Measurements from ENCODE around the gene PIGBOS1. TPM values are rescaled to one million over a fixed set of nuclear protein-coding genes. Genes with fewer than 3 reads are reported as not detected.

PIGBOS1 gene
- total RNA-seq, 2 experiments from 2014 or later = 6.2 to 10.1 TPM

DNA sequence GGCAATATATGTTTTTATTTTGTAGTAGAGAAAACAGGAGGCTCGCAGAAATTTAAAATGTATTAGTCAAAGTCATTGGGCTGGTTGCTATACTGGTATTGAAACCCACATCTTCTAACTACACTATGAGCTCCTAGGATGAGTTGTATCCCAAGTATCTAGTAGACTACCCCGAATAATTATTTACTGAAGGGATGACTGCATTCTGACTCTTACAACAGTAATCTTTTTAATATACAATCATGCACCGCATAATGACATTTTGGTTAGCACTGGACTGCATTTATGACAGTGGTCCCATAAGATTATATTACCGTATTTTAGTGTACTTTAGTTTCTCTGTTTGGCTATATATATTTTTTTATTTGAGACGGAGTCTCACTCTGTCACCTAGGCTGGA lies 15.4 kb upstream of the PIGBOS1 start:
- no peak overlapping the region for H3K4me3 ChIP-seq (ENCODE audit: low read length)
- Mint-ChIP-seq H3K9me3 (no peaks in the 10 kb centered on the region), H3K27me3 (no peaks in the 10 kb centered on the region), H3K4me1 (ENCODE audit: low read depth) (no peaks in the 10 kb centered on the region), H3K4me3 (no peak overlapping the region), H3K27ac (no peak overlapping the region), H3K36me3 (ENCODE audit: low read depth) (peaks cover 76% of the 10 kb centered on the region)
- DNase-seq = no peak
- no peak for ATAC-seq (ENCODE audit: poor library complexity)
- H3K27ac ChIP-seq (ENCODE audit: low read depth in 1 of 2, low read length in 2 of 2) = no peak overlapping the region
- peaks cover 73% of the 10 kb centered on the region for H3K36me3 ChIP-seq (ENCODE audit: insufficient read depth, low read length)
- POLR2A ChIA-PET = interaction anchor here (1.1 kb wide), 1 partner anchor 15 kb away, joined by 5 read pairs; the partner anchor contains the start of genes PIGB and PIGBOS1
- CTCF ChIA-PET = no interaction called here
- intact Hi-C loops (cut with DNase I, micrococcal nuclease) = no loop called here
- TF ChIP-seq, protein P1, sequence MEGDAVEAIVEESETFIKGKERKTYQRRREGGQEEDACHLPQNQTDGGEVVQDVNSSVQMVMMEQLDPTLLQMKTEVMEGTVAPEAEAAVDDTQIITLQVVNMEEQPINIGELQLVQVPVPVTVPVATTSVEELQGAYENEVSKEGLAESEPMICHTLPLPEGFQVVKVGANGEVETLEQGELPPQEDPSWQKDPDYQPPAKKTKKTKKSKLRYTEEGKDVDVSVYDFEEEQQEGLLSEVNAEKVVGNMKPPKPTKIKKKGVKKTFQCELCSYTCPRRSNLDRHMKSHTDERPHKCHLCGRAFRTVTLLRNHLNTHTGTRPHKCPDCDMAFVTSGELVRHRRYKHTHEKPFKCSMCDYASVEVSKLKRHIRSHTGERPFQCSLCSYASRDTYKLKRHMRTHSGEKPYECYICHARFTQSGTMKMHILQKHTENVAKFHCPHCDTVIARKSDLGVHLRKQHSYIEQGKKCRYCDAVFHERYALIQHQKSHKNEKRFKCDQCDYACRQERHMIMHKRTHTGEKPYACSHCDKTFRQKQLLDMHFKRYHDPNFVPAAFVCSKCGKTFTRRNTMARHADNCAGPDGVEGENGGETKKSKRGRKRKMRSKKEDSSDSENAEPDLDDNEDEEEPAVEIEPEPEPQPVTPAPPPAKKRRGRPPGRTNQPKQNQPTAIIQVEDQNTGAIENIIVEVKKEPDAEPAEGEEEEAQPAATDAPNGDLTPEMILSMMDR (IDR thresholded peaks at IDR 0.05) = no peak
- no peaks in the 10 kb centered on the region for H3K9me3 ChIP-seq (ENCODE audit: control insufficient read depth in 1 of 2, insufficient read depth in 1 of 2, low read length in 2 of 2)
- no peaks in the 10 kb centered on the region for H3K27me3 ChIP-seq (ENCODE audit: control insufficient read depth in 1 of 2, insufficient read depth in 2 of 2, low read length in 2 of 2)
- H3K4me1 ChIP-seq (ENCODE audit: insufficient read depth, low read length) = no peaks in the 10 kb centered on the region

DNA sequence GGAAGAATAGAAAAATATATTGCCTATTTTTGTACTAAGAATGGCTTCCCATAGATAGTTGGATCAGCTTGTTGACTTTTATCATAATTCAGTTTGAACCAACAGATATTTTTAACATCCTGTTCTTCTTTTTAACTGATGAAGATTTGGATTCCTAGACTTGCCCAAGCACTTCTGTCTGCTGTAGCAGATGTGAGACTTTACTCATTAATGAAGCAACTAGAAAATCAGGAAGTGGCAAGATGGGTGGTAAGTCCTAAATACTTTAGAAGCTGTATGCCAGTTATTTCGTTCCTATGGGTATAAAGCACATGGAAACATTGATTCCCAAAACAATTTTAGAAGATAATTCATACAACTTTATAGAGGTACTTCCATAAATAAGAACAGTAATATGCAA lies 8.5 kb upstream of the PIGBOS1 start:
- intact Hi-C loops (cut with DNase I, micrococcal nuclease) = no loop called here
- TF ChIP-seq, protein P1 (IDR thresholded peaks at IDR 0.05) = no peak
- Histone ChIP-seq H3K27ac (ENCODE audit: low read depth in 1 of 2, low read length in 2 of 2) (no peak overlapping the region), H3K27me3 (ENCODE audit: control insufficient read depth in 1 of 2, insufficient read depth in 2 of 2, low read length in 2 of 2) (no peaks in the 10 kb centered on the region), H3K4me1 (ENCODE audit: insufficient read depth, low read length) (peaks cover 3% of the 10 kb centered on the region), H3K4me3 (ENCODE audit: low read length) (no peak overlapping the region), H3K36me3 (ENCODE audit: insufficient read depth, low read length) (peaks cover 39% of the 10 kb centered on the region), H3K9me3 (ENCODE audit: control insufficient read depth in 1 of 2, insufficient read depth in 1 of 2, low read length in 2 of 2) (no peaks in the 10 kb centered on the region)
- ATAC-seq (ENCODE audit: poor library complexity) (no peak), DNase-seq (no peak)
- Mint-ChIP-seq H3K27ac (no peak overlapping the region), H3K4me3 (no peak overlapping the region), H3K27me3 (no peaks in the 10 kb centered on the region), H3K4me1 (ENCODE audit: low read depth) (peaks cover 14% of the 10 kb centered on the region), H3K9me3 (no peaks in the 10 kb centered on the region), H3K36me3 (ENCODE audit: low read depth) (peaks cover 65% of the 10 kb centered on the region)
- ChIA-PET CTCF (no interaction called here), POLR2A (interaction anchor here (0.6 to 1.9 kb wide), 2 partner anchors 8 to 22 kb away, joined by 3 to 8 read pairs; partner anchors contain the start of genes PIGB and PIGBOS1)

DNA sequence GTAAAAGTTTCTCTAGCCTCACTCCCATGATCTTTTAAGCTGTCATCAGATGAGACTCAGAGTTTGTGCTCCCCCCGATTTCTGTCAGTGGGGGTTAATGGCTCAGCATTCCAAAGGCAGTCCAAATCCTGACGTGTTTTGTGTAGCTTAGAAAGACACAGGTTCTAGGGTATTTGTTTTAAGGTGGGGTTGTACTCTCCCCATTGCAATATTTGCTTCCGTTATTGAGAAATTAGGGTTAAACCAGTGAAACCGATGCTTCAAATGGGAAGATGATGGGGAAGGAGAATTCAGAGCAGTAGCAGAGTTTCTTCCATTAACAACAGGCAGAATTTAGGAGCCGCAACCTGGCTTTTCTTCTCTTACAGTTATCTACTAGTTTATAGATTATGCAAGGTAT lies 3.5 kb upstream of the PIGBOS1 start:
- ATAC-seq (ENCODE audit: poor library complexity) = no peak
- H3K4me3 Mint-ChIP-seq = peak overlapping the region; percentile 13
- H3K36me3 ChIP-seq (ENCODE audit: insufficient read depth, low read length) = peaks cover 10% of the 10 kb centered on the region
- no peaks in the 10 kb centered on the region for H3K9me3 Mint-ChIP-seq
- no peak for DNase-seq
- H3K27me3 ChIP-seq (ENCODE audit: control insufficient read depth in 1 of 2, insufficient read depth in 2 of 2, low read length in 2 of 2) = no peaks in the 10 kb centered on the region
- no peak overlapping the region for H3K27ac ChIP-seq (ENCODE audit: low read depth in 1 of 2, low read length in 2 of 2)
- CTCF ChIA-PET = no interaction called here
- H3K27ac Mint-ChIP-seq = peak overlapping the region; percentile 51
- POLR2A ChIA-PET = interaction anchor here (1.5 kb wide), 1 partner anchor 10 kb away, joined by 3 read pairs; no protein-coding TSS in a partner anchor
- peaks cover 45% of the 10 kb centered on the region for H3K36me3 Mint-ChIP-seq (ENCODE audit: low read depth)
- H3K27me3 Mint-ChIP-seq = no peaks in the 10 kb centered on the region
- H3K9me3 ChIP-seq (ENCODE audit: control insufficient read depth in 1 of 2, insufficient read depth in 1 of 2, low read length in 2 of 2) = no peaks in the 10 kb centered on the region
- TF ChIP-seq, protein P1 (IDR thresholded peaks at IDR 0.05) = no peak
- peaks cover 26% of the 10 kb centered on the region for H3K4me1 ChIP-seq (ENCODE audit: insufficient read depth, low read length)
- peaks cover 52% of the 10 kb centered on the region for H3K4me1 Mint-ChIP-seq (ENCODE audit: low read depth)
- H3K4me3 ChIP-seq (ENCODE audit: low read length) = no peak overlapping the region
- intact Hi-C loops (cut with DNase I, micrococcal nuclease) = no loop called here

Data from CD4-positive, alpha-beta T cell (primary cell).